Nephron progenitor cell (in vitro differentiated cells): Measurements from ENCODE around the gene CELF5.
"Not testable (repeated sequence)": the region's sequence is repeated elsewhere in the genome, so short reads cannot be mapped to it uniquely, and the experiment has no call there.

Source experiments
- DNase-seq: peaks from one replicate; pipeline ENCODE4 v3.0.0; 2021
- H3K27ac Mint-ChIP-seq: 2 replicates; pipeline ENCODE4 v1.8.0; 2021; ENCODE audit warnings: mild to moderate bottlenecking, moderate library complexity, mixed read lengths
- H3K27me3 Mint-ChIP-seq: 2 replicates; pipeline ENCODE4 v1.8.0; 2021; ENCODE audit warnings: mild to moderate bottlenecking, low read depth, mixed read lengths; ENCODE audit not compliant: poor library complexity
- H3K36me3 Mint-ChIP-seq: 2 replicates; pipeline ENCODE4 v1.8.0; 2021; ENCODE audit warnings: low read depth, mixed read lengths
- H3K4me1 Mint-ChIP-seq: 2 replicates; pipeline ENCODE4 v1.8.0; 2021; ENCODE audit warnings: mixed read lengths
- H3K4me3 Mint-ChIP-seq: 2 replicates; pipeline ENCODE4 v1.8.0; 2021; ENCODE audit warnings: mild to moderate bottlenecking, moderate library complexity, mixed read lengths
- H3K9me3 Mint-ChIP-seq: 2 replicates; pipeline ENCODE4 v1.8.0; 2021; ENCODE audit warnings: mild to moderate bottlenecking, moderate library complexity, mixed read lengths
- TF ChIP-seq, protein P1 (sequence below): fragments of 200-600 bp; sonication (generic); IDR thresholded peaks from 2 replicates; pipeline ENCODE4 v1.5.0; 2021; ENCODE audit warnings: antibody characterized with exemption

The CELF5 gene

GRCh38 chr19:3336351-3336679, 111.9 kb downstream of the CELF5 start:
- H3K4me3 Mint-ChIP-seq: no peak overlapping the region

GRCh38 chr19:3336680-3337523, 112.4 kb downstream of the CELF5 start:
- TF ChIP-seq, protein P1, sequence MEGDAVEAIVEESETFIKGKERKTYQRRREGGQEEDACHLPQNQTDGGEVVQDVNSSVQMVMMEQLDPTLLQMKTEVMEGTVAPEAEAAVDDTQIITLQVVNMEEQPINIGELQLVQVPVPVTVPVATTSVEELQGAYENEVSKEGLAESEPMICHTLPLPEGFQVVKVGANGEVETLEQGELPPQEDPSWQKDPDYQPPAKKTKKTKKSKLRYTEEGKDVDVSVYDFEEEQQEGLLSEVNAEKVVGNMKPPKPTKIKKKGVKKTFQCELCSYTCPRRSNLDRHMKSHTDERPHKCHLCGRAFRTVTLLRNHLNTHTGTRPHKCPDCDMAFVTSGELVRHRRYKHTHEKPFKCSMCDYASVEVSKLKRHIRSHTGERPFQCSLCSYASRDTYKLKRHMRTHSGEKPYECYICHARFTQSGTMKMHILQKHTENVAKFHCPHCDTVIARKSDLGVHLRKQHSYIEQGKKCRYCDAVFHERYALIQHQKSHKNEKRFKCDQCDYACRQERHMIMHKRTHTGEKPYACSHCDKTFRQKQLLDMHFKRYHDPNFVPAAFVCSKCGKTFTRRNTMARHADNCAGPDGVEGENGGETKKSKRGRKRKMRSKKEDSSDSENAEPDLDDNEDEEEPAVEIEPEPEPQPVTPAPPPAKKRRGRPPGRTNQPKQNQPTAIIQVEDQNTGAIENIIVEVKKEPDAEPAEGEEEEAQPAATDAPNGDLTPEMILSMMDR: no peak
- DNase-seq: no peak
- H3K36me3 Mint-ChIP-seq: no peaks in the 10 kb centered on the region

More at GRCh38 chr19:3336351-3336679, 111.9 kb downstream of the CELF5 start:
- H3K27me3 Mint-ChIP-seq: peaks cover 57% of the 10 kb centered on the region
- no peaks in the 10 kb centered on the region for H3K36me3 Mint-ChIP-seq
- H3K4me1 Mint-ChIP-seq: peaks cover 5% of the 10 kb centered on the region
- H3K27ac Mint-ChIP-seq: no peak overlapping the region
- TF ChIP-seq, protein P1: no peak
- no peaks in the 10 kb centered on the region for H3K9me3 Mint-ChIP-seq
- DNase-seq: no peak

GRCh38 chr19:3338541-3339181, 114.2 kb downstream of the CELF5 start:
- no peaks in the 10 kb centered on the region for H3K9me3 Mint-ChIP-seq
- peaks cover 5% of the 10 kb centered on the region for H3K4me1 Mint-ChIP-seq
- peak; percentile 52 for DNase-seq
- no peaks in the 10 kb centered on the region for H3K36me3 Mint-ChIP-seq
- H3K4me3 Mint-ChIP-seq: no peak overlapping the region
- peaks cover 34% of the 10 kb centered on the region for H3K27me3 Mint-ChIP-seq
- H3K27ac Mint-ChIP-seq: peak overlapping the region; percentile 75
- TF ChIP-seq, protein P1: no peak

More at GRCh38 chr19:3336680-3337523, 112.4 kb downstream of the CELF5 start:
- H3K4me1 Mint-ChIP-seq: peaks cover 5% of the 10 kb centered on the region
- H3K27ac Mint-ChIP-seq: no peak overlapping the region
- H3K9me3 Mint-ChIP-seq: no peaks in the 10 kb centered on the region
- H3K27me3 Mint-ChIP-seq: peaks cover 51% of the 10 kb centered on the region
- no peak overlapping the region for H3K4me3 Mint-ChIP-seq

DNA sequence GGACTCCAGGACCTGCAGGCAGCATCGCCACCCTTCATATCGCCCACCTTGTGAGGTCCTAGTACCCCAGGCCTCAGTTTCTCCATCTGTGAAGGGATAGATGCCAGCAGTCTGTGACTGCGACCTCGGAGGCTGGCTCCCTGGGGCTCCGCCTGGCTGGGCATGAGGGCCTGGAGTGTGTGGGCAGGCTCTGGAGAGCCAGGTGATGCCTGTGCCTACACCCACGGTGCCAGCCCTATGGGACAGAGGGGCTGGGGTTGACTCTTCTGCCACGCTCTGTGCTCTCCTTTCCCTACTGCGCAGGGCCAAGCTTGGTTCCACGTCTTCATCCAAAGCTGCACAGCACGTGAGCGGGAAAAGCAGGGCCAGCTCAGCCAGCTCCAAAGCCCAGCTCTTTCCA, 115.9 kb downstream of the CELF5 start:
- H3K36me3 Mint-ChIP-seq: no peaks in the 10 kb centered on the region
- DNase-seq: no peak
- H3K27ac Mint-ChIP-seq: no peak overlapping the region
- TF ChIP-seq, protein P1: no peak
- peaks cover 5% of the 10 kb centered on the region for H3K4me1 Mint-ChIP-seq
- no peaks in the 10 kb centered on the region for H3K9me3 Mint-ChIP-seq
- H3K27me3 Mint-ChIP-seq: peaks cover 23% of the 10 kb centered on the region
- H3K4me3 Mint-ChIP-seq: no peak overlapping the region

GRCh38 chr19:3342246-3342645, 117.8 kb downstream of the CELF5 start:
- TF ChIP-seq, protein P1: no peak
- H3K36me3 Mint-ChIP-seq: no peaks in the 10 kb centered on the region
- DNase-seq: no peak
- no peak overlapping the region for H3K27ac Mint-ChIP-seq
- peaks cover 18% of the 10 kb centered on the region for H3K27me3 Mint-ChIP-seq
- H3K9me3 Mint-ChIP-seq: no peaks in the 10 kb centered on the region
- no peak overlapping the region for H3K4me3 Mint-ChIP-seq
- H3K4me1 Mint-ChIP-seq: no peaks in the 10 kb centered on the region

DNA sequence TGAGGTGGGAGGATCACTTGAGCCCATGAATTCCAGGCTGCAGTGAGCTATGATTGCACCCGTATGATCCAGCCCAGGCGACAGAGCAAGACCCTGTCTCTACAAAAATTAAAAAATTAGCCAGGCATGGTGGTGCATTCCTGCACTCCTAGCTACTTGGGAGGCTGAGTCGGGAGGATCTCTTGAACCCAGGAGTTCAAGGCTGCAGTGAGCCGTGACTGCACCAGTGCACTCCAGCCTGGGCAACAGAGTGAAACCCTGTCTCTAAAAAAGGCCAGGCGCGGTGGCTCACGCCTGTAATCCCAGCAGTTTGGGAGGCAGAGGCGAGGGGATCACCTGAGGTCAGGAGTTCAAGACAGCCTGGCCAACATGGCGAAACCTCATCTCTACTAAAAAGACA, 118.5 kb downstream of the CELF5 start:
- H3K4me1 Mint-ChIP-seq, DNase-seq, H3K9me3 Mint-ChIP-seq, H3K36me3 Mint-ChIP-seq, H3K27ac Mint-ChIP-seq, H3K4me3 Mint-ChIP-seq: not testable (repeated sequence)
- H3K27me3 Mint-ChIP-seq: peaks cover 20% of the 10 kb centered on the region
